Fibroblast of the aortic adventitia (primary cell): ENCODE measurements around the gene C20orf144. TPM values are rescaled to one million over a fixed set of nuclear protein-coding genes. Genes with fewer than 3 reads are reported as not detected.
A peak's percentile ranks its signal among the peaks of the same experiment; 100 is the strongest.
"Not testable (repeated sequence)": the region's sequence is repeated elsewhere in the genome, so short reads cannot be mapped to it uniquely, and the experiment has no call there.

Experiments used
- DNase-seq: peaks from one replicate; pipeline ENCODE4 v3.0.0-alpha.2; 2010; ENCODE audit warnings: low read depth
- H3K4me3 ChIP-seq: 2 replicates; pipeline ENCODE4 v1.5.1; 2011; ENCODE audit warnings: low read depth, mild to moderate bottlenecking, control low read depth, low read length, moderate library complexity
- total RNA-seq: library from RNA; depleted of rRNA; stranded (reverse); fragments of >200 nt; gene quantifications from 2 replicates; pipeline ENCODE4 v1.2.3, GENCODE V29; 2012; ENCODE audit warnings: low replicate concordance
- TF ChIP-seq, protein P1 (sequence below): IDR thresholded peaks from 2 replicates; pipeline ENCODE4 v1.5.1; 2011; ENCODE audit warnings: mild to moderate bottlenecking, low read length, control low read depth, inconsistent platforms; ENCODE audit not compliant: insufficient read depth

The C20orf144 gene
- total RNA-seq, 1 donor, result 0.18 TPM

DNA sequence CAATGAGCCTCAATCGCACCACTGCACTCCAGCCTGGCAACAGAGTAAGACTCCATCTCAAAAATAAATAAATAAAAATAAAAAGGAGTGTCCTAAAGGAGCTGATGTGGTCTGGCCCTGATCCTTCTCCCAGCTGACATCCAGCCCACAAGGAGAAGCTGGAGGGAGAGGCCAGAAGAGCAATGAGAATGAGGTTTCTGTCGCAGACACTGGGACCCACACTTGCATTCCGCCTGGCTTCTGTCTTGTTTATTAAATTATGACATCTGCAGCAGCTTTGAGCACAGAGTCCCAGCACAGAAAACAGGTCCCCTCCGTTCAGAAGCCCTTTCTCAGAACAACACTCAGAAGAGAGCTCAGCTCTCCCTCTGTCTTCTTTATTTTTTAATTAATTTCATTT is 34.3 kb downstream of the C20orf144 start:
- H3K4me3 ChIP-seq, result no peak overlapping the region
- TF ChIP-seq, protein P1, sequence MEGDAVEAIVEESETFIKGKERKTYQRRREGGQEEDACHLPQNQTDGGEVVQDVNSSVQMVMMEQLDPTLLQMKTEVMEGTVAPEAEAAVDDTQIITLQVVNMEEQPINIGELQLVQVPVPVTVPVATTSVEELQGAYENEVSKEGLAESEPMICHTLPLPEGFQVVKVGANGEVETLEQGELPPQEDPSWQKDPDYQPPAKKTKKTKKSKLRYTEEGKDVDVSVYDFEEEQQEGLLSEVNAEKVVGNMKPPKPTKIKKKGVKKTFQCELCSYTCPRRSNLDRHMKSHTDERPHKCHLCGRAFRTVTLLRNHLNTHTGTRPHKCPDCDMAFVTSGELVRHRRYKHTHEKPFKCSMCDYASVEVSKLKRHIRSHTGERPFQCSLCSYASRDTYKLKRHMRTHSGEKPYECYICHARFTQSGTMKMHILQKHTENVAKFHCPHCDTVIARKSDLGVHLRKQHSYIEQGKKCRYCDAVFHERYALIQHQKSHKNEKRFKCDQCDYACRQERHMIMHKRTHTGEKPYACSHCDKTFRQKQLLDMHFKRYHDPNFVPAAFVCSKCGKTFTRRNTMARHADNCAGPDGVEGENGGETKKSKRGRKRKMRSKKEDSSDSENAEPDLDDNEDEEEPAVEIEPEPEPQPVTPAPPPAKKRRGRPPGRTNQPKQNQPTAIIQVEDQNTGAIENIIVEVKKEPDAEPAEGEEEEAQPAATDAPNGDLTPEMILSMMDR, result no peak
- no peak for DNase-seq

DNA sequence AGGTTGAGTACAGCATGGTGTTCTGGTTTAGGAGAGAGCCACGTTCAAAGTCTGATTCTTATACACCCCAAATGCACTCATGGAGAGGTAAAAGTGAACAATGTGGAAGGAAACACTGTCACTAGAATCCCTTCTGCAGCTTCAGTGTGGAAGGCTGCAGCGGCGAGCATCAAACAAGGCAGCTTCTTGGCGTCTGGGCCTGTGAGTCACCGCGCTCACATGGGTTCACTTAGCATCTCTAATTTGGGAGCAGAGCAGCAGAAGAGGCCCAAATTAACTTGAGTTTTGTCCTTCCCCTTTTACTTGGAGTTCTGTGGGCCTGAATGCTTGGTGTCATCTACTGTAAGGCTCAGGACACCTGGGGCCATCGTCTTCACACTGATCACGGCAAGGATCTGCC is 35.0 kb downstream of the C20orf144 start:
- TF ChIP-seq, protein P1, result no peak
- DNase-seq, result peak; percentile 89
- no peak overlapping the region for H3K4me3 ChIP-seq

DNA sequence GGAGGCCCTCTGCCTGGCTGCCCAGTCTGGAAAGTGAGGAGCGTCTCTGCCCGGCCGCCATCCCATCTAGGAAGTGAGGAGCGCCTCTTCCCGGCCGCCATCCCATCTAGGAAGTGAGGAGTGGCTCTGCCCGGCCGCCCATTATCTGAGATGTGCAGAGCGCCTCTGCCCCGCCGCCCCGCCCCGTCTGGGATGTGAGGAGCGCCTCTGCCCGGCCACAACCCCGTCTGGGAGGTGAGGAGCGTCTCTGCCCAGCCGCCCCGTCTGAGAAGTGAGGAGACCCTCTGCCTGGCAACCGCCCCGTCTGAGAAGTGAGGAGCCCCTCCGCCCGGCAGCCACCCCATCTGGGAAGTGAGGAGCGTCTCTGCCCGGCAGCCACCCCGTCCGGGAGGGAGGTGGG is 36.8 kb downstream of the C20orf144 start:
- DNase-seq, H3K4me3 ChIP-seq: not testable (repeated sequence)

DNA sequence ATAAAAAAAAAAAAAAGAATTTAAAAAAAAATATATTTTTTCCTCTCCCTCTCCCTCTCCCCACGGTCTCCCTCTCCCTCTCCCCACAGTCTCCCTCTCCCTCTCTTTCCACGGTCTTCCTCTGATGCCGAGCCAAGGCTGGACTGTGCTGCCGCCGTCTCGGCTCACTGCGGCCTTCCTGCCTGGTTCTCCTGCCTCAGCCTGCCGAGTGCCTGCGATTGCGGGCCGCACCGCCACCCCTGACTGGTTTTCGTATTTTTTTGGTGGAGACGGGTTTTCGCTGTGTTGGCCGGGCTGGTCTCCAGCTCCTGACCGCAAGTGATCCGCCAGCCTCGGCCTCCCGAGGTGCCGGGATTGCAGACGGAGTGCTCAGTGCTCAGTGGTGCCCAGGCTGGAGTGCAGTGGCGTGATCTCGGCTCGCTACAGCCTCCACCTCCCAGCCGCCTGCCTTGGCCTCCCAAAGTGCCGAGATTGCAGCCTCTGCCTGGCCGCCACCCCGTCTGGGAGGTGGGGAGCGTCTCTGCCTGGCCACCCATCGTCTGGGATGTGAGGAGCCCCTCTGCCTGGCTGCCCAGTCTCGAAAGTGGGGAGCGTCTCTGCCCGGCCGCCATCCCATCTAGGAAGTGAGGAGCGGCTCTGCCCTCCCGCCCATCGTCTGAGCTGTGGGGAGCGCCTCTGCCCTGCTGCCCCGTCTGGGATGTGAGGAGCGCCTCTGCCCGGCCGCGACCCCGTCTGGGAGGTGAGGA is 38.7 kb downstream of the C20orf144 start:
- not testable (repeated sequence) for H3K4me3 ChIP-seq, DNase-seq

DNA sequence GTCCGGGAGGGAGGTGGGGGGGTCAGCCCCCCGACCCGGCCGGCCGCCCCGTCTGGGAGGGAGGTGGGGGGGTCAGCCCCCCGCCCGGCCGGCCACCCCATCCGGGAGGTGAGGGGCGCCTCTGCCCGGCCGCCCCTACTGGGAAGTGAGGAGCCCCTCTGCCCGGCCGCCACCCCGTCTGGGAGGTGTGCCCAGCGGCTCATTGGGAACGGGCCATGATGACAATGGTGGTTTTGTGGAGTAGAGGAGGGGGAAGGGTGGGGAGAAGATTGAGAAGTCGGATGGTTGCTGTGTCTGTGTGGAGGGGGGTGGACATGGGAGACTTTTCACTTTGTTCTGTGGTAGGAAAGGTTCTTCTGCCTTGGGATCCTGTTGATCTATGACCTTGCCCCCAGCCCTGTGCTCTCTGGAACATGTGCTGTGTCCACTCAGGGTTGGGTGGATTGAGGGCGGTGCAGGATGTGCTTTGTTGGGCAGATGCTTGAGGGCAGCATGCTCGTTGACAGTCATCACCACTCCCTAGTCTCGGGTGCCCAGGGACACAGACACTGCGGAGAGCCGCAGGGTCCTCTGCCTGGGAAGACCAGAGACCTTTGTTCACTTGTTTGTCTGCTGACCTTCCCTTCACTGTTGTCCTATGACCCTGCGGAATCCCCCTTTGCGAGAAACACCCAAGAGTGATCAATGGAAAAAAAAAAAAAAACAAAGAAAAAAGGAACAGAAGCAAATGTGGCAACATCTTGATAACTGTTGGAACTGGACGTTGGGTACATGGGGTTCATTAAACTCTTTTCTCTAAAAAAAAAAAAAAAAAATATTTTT is 39.7 kb downstream of the C20orf144 start:
- DNase-seq, result no peak
- H3K4me3 ChIP-seq, result no peak overlapping the region
- TF ChIP-seq, protein P1, result no peak

DNA sequence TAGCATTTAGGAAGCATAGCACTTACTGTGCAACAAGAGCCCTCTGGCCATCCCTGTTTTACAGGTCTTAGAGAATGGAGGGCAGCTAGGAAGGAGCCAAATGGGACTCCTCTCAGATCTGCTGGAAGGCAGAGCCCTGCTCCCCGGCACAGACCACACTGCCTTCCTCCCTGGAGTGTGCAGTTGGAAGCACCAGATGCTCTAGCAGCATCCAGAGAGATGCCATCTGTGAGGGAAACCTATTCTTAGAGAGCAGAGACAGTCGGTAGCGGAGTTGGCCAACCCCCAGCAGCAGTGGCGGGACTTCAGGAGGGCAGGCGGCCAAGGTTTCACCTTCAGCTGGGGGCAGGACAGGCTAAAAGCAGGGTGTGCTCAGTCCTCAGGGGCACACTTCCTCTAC is 40.7 kb downstream of the C20orf144 start:
- H3K4me3 ChIP-seq, result no peak overlapping the region
- TF ChIP-seq, protein P1, result no peak
- no peak for DNase-seq

DNA sequence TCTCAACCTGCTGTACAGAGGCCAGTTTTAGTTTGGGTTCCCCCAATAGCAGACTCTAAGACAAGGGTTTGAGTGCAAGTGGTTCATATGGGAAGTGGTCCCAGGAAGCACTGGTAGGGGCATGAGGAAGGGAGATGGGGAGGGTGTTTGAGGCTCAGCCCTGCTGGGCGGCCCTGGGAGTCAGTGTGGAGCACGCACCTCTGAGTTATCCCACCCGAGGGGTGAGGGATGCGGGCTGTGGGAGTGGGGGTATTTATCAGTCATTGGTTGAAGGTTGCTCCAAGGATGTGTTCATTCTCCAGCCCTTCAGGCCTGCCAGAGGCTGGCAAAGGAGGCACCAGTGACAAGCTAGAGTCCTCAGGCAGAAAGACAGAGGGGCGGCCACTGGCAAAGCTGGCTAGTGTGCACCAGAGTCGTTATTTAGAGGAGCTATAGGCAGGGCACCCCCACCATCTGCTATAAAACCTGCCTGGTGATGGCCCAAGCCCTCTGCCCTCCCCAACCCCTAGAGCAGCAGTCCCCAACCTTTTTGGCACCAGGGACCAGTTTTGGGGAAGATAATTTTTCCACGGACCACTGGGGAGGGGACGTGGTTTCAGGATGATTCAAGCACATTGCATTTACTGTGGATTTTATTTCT is 41.5 kb downstream of the C20orf144 start:
- no peak for DNase-seq
- H3K4me3 ChIP-seq, result no peak overlapping the region

More for the DNA sequence above, 41.5 kb downstream of the C20orf144 start:
- TF ChIP-seq, protein P1, result no peak
